WTC11 (cell line): ENCODE measurements around the gene MOV10. TPM values are rescaled to one million over a fixed set of nuclear protein-coding genes. Genes with fewer than 3 reads are reported as not detected.
A peak's percentile ranks its signal among the peaks of the same experiment; 100 is the strongest.

Experiments used
- ATAC-seq: fragments of 200-7000 bp; cut with Tn5 transposase; 2 replicates; pipeline ENCODE4 v1.10.0; 2021; ENCODE audit warnings: mild to moderate bottlenecking, moderate library complexity
- CTCF ChIA-PET: fragments of 300-600 bp; sonication (Branson Sonifier 250); formaldehyde crosslinking; loops from one replicate; lab custom pipeline; 2021; ENCODE audit warnings: antibody characterized with exemption; lab: Charles Lee
- POLR2A ChIA-PET: fragments of 350-600 bp; sonication (Branson Sonifier 250); formaldehyde crosslinking; loops from one replicate; lab custom pipeline; 2021; ENCODE audit warnings: antibody characterized with exemption; lab: Charles Lee
- DNase-seq: peaks from one replicate; pipeline ENCODE4 v3.0.0; 2021; ENCODE audit warnings: low spot score
- H3K27ac Mint-ChIP-seq: 2 replicates; pipeline ENCODE4 v1.8.0; 2021; ENCODE audit warnings: mixed read lengths
- H3K27me3 Mint-ChIP-seq: 2 replicates; pipeline ENCODE4 v1.8.0; 2021; ENCODE audit warnings: low read depth, mild to moderate bottlenecking, moderate library complexity, mixed read lengths
- H3K36me3 Mint-ChIP-seq: 2 replicates; pipeline ENCODE4 v1.8.0; 2021; ENCODE audit warnings: mixed read lengths
- H3K4me1 Mint-ChIP-seq: 2 replicates; pipeline ENCODE4 v1.8.0; 2022; ENCODE audit warnings: mixed read lengths
- H3K4me3 Mint-ChIP-seq: 2 replicates; pipeline ENCODE4 v1.8.0; 2021; ENCODE audit warnings: mild to moderate bottlenecking, moderate library complexity, mixed read lengths
- H3K9me3 Mint-ChIP-seq: 2 replicates; pipeline ENCODE4 v1.8.0; 2021; ENCODE audit warnings: mixed read lengths
- ATF1 ChIP-seq: sonication (generic); formaldehyde crosslinking; IDR thresholded peaks from 2 replicates; pipeline ENCODE4 v1.8.1; 2023; ENCODE audit warnings: mild to moderate bottlenecking, moderate library complexity, missing genetic modification reagents
- CTCF ChIP-seq: fragments of 200-600 bp; IDR thresholded peaks from 2 replicates; pipeline ENCODE4 v1.8.0; 2022; ENCODE audit warnings: antibody characterized with exemption
- ETV6 ChIP-seq: sonication (generic); formaldehyde crosslinking; IDR thresholded peaks from 2 replicates; pipeline ENCODE4 v1.8.1; 2022; ENCODE audit warnings: mild to moderate bottlenecking, missing genetic modification reagents
- JUN ChIP-seq: sonication (generic); formaldehyde crosslinking; IDR thresholded peaks from 2 replicates; pipeline ENCODE4 v1.8.0; 2023; ENCODE audit warnings: mild to moderate bottlenecking, missing genetic modification reagents
- NR1H2 ChIP-seq: sonication (generic); formaldehyde crosslinking; IDR thresholded peaks from 2 replicates; pipeline ENCODE4 v1.9.0; 2021; ENCODE audit warnings: mild to moderate bottlenecking, moderate library complexity, missing genetic modification reagents
- PRDM15 ChIP-seq: sonication (generic); formaldehyde crosslinking; IDR thresholded peaks from 2 replicates; pipeline ENCODE4 v1.8.0; 2022; ENCODE audit warnings: missing genetic modification reagents
- RORB ChIP-seq: fragments of 250-450 bp; sonication (Bioruptor Pico); IDR thresholded peaks from 2 replicates; pipeline ENCODE4 v1.9.0; 2021; ENCODE audit warnings: mild to moderate bottlenecking
- SMAD3 ChIP-seq: sonication (generic); formaldehyde crosslinking; IDR thresholded peaks from 2 replicates; pipeline ENCODE4 v1.8.0; 2022; ENCODE audit warnings: missing genetic modification reagents, mild to moderate bottlenecking, borderline replicate concordance
- SOX15 ChIP-seq: fragments of 250-450 bp; sonication (Bioruptor Pico); IDR thresholded peaks from 2 replicates; pipeline ENCODE4 v1.9.0; 2021; ENCODE audit warnings: mild to moderate bottlenecking
- ZNF317 ChIP-seq: sonication (generic); formaldehyde crosslinking; IDR thresholded peaks from 2 replicates; pipeline ENCODE4 v1.8.1; 2023; ENCODE audit warnings: low read depth, mild to moderate bottlenecking, moderate library complexity, missing genetic modification reagents, borderline replicate concordance
- ZNF396 ChIP-seq: fragments of 250-450 bp; sonication (Bioruptor Pico); IDR thresholded peaks from 2 replicates; pipeline ENCODE4 v1.8.0; 2021; ENCODE audit warnings: mild to moderate bottlenecking, moderate library complexity, borderline replicate concordance
- ZNF423 ChIP-seq: fragments of 250-450 bp; sonication (Bioruptor Pico); IDR thresholded peaks from 2 replicates; pipeline ENCODE4 v2.1.2; 2022; ENCODE audit warnings: mild to moderate bottlenecking, moderate library complexity
- ZNF425 ChIP-seq: fragments of 250-450 bp; sonication (Bioruptor Pico); conservative IDR thresholded peaks from 2 replicates; pipeline ENCODE4 v1.9.0; 2021; ENCODE audit warnings: mild to moderate bottlenecking
- ZNF512 ChIP-seq: sonication (generic); formaldehyde crosslinking; IDR thresholded peaks from 2 replicates; pipeline ENCODE4 v1.8.1; 2022; ENCODE audit warnings: missing genetic modification reagents, borderline replicate concordance
- ZNF532 ChIP-seq: fragments of 250-450 bp; sonication (Bioruptor Pico); IDR thresholded peaks from 2 replicates; pipeline ENCODE4 v1.9.0; 2021; ENCODE audit warnings: mild to moderate bottlenecking, borderline replicate concordance
- total RNA-seq: library from RNA; stranded (reverse); gene quantifications from 3 replicates; pipeline ENCODE4 v1.2.3, GENCODE V29; 2021

Gene MOV10
- total RNA-seq, 1 experiment from 2014 or later, result 80.7 TPM

- Mint-ChIP-seq H3K4me3 (peak within 1 kb of the TSS; percentile 73), H3K4me1 (peaks cover 63% of the 10 kb centered on the region), H3K27ac (no peak within 1 kb of the TSS), H3K9me3 (no peaks in the 10 kb centered on the region), H3K27me3 (peaks cover 22% of the 10 kb centered on the region), H3K36me3 (peaks cover 12% of the 10 kb centered on the region)
- peak; percentile 27 for ATAC-seq
- DNase-seq, result peak; percentile 62
- TF ChIP-seq ZNF317 (CRISPR knock-in tag) (0 out of 2 replicates have a peak, but pooled peaks have one; percentile 14), PRDM15 (CRISPR knock-in tag) (peak; percentile 74), ZNF423 (CRISPR knock-in tag) (peak; percentile 78), ATF1 (CRISPR knock-in tag) (0 out of 2 replicates have a peak, but pooled peaks have one; percentile 11), ZNF512 (0 out of 2 replicates have a peak, but pooled peaks have one; percentile 23), CTCF (no peak)
- ChIA-PET POLR2A (no interaction called here), CTCF (interaction anchor here (0.5 to 2.8 kb wide), 4 partner anchors 12 to 336 kb away, joined by 3 to 15 read pairs (median 4); a partner anchor contains a TSS)
Measured at GRCh38 chr1:112706505-112707220, 32.2 kb downstream of the MOV10 start, which contains the start of gene RHOC. TSS of gene RHOC (minus strand) at chr1:112707127. CDS start at chr1:112703799, 3,328 bp downstream.

GRCh38 chr1:112707221-112708001, 33.0 kb downstream of the MOV10 start:
- ATAC-seq, result peak; percentile 59
- POLR2A ChIA-PET, result interaction anchor here (0.6 to 0.7 kb wide), 2 partner anchors 33 to 317 kb away, joined by 3 read pairs; partner anchors contain the start of gene MOV10
- peak; percentile 90 for DNase-seq
- CTCF ChIA-PET, result interaction anchor here (0.5 to 2.8 kb wide), 11 partner anchors 9 to 336 kb away, joined by 3 to 15 read pairs (median 4); partner anchors contain the start of genes CAPZA1, CTTNBP2NL, MOV10 and ST7L
- H3K27me3 Mint-ChIP-seq, result peaks cover 19% of the 10 kb centered on the region
- H3K36me3 Mint-ChIP-seq, result peaks cover 5% of the 10 kb centered on the region
- peak overlapping the region; percentile 69 for H3K4me3 Mint-ChIP-seq
- H3K27ac Mint-ChIP-seq, result no peak overlapping the region
- no peaks in the 10 kb centered on the region for H3K9me3 Mint-ChIP-seq
- H3K4me1 Mint-ChIP-seq, result peaks cover 63% of the 10 kb centered on the region
- no peak for TF ChIP-seq JUN
- no peak for TF ChIP-seq NR1H2 (CRISPR knock-in tag)
- TF ChIP-seq RORB (CRISPR knock-in tag), result no peak
- TF ChIP-seq ZNF396 (CRISPR knock-in tag), result no peak
- no peak for TF ChIP-seq SOX15
- TF ChIP-seq ZNF425, result no peak
- TF ChIP-seq SMAD3 (CRISPR knock-in tag), result peak; percentile 30; the same call in 1 of the 2 replicates
- 0 out of 2 replicates have a peak, but pooled peaks have one; percentile 6 for TF ChIP-seq ETV6 (CRISPR knock-in tag)
- TF ChIP-seq ZNF532 (CRISPR knock-in tag), result 0 out of 2 replicates have a peak, but pooled peaks have one; percentile 23
